Ishikawa (cell line): Measurements from ENCODE around the gene CALCOCO2.

Experiments
- CEBPB ChIP-seq: IDR thresholded peaks from 2 replicates; pipeline ENCODE4 v1.6.1; 2012
- CREB1 ChIP-seq: IDR thresholded peaks from 2 replicates; pipeline ENCODE4 v1.6.1; 2012; ENCODE audit warnings: low read depth
- EGR1 ChIP-seq: IDR thresholded peaks from 2 replicates; pipeline ENCODE4 v1.6.1; 2012
- EP300 ChIP-seq: IDR thresholded peaks from 2 replicates; pipeline ENCODE4 v1.6.1; 2012; ENCODE audit warnings: borderline replicate concordance
- FOXM1 ChIP-seq: IDR thresholded peaks from 2 replicates; pipeline ENCODE4 v1.6.1; 2012; ENCODE audit warnings: low read depth, borderline replicate concordance
- NFIC ChIP-seq: IDR thresholded peaks from 2 replicates; pipeline ENCODE4 v1.6.1; 2012
- RAD21 ChIP-seq: IDR thresholded peaks from 2 replicates; pipeline ENCODE4 v1.6.1; 2012; ENCODE audit warnings: low read depth
- TAF1 ChIP-seq: IDR thresholded peaks from 2 replicates; pipeline ENCODE4 v1.6.1; 2012; ENCODE audit warnings: low read depth, mild to moderate bottlenecking
- TCF12 ChIP-seq: IDR thresholded peaks from 2 replicates; pipeline ENCODE4 v1.6.1; 2012; ENCODE audit warnings: low read depth
- TEAD4 ChIP-seq: IDR thresholded peaks from 2 replicates; pipeline ENCODE4 v1.6.1; 2012
- YY1 ChIP-seq: IDR thresholded peaks from 2 replicates; pipeline ENCODE4 v1.6.1; 2012; ENCODE audit warnings: low read depth
- ZBTB7A ChIP-seq: IDR thresholded peaks from 2 replicates; pipeline ENCODE4 v1.6.1; 2012; ENCODE audit warnings: low read depth
- TF ChIP-seq, protein P1 (sequence below): IDR thresholded peaks from 2 replicates; pipeline ENCODE4 v1.6.1; 2012; ENCODE audit warnings: low read depth, mild to moderate bottlenecking
- TF ChIP-seq, protein P2 (sequence below): IDR thresholded peaks from 2 replicates; pipeline ENCODE4 v1.6.1; 2012
- TF ChIP-seq, protein P3 (sequence below): IDR thresholded peaks from 2 replicates; pipeline ENCODE4 v1.6.1; 2012

CALCOCO2 gene

DNA sequence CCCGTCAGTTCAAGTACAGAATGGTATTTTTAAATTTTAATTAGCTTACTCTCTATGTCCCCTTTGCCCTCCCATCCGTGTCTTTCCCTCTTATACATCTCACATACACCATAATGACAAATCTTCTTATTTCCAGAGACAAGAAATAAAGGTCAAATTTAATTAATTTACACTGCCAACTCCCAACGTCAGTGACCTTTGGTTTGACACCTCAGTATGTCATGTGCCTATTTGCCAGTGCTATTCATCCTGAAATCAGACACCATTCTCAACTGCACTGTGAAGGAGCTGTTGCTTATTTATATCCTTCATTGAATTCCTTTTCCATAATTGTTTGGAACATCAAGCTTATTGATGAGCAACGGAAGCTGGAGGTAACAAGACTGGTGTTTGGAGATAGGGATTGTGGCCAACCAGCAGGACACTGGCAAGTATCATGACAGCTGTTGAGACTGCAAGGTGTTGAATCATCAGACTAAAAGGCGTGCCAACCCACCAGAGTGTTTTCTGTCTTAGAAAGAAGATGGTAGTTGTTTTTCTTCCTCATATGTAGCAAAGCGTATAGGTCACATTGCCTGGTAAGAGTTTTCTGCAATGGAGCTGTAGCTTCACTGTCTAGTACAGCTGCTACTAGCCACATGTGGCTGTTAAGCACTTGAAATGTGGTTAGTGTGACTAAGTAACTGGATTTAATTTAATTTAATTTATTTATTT lies 12.5 kb downstream of the CALCOCO2 start:
- TF ChIP-seq NFIC (no peak), CREB1 (no peak), FOXM1 (no peak), RAD21 (no peak), TCF12 (no peak), EP300 (no peak), YY1 (no peak), CEBPB (no peak), EGR1 (no peak), ZBTB7A (no peak), TAF1 (no peak), TEAD4 (no peak)
- TF ChIP-seq, protein P1, sequence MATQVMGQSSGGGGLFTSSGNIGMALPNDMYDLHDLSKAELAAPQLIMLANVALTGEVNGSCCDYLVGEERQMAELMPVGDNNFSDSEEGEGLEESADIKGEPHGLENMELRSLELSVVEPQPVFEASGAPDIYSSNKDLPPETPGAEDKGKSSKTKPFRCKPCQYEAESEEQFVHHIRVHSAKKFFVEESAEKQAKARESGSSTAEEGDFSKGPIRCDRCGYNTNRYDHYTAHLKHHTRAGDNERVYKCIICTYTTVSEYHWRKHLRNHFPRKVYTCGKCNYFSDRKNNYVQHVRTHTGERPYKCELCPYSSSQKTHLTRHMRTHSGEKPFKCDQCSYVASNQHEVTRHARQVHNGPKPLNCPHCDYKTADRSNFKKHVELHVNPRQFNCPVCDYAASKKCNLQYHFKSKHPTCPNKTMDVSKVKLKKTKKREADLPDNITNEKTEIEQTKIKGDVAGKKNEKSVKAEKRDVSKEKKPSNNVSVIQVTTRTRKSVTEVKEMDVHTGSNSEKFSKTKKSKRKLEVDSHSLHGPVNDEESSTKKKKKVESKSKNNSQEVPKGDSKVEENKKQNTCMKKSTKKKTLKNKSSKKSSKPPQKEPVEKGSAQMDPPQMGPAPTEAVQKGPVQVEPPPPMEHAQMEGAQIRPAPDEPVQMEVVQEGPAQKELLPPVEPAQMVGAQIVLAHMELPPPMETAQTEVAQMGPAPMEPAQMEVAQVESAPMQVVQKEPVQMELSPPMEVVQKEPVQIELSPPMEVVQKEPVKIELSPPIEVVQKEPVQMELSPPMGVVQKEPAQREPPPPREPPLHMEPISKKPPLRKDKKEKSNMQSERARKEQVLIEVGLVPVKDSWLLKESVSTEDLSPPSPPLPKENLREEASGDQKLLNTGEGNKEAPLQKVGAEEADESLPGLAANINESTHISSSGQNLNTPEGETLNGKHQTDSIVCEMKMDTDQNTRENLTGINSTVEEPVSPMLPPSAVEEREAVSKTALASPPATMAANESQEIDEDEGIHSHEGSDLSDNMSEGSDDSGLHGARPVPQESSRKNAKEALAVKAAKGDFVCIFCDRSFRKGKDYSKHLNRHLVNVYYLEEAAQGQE: no peak
- TF ChIP-seq, protein P2, sequence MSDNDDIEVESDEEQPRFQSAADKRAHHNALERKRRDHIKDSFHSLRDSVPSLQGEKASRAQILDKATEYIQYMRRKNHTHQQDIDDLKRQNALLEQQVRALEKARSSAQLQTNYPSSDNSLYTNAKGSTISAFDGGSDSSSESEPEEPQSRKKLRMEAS: no peak
- TF ChIP-seq, protein P3, sequence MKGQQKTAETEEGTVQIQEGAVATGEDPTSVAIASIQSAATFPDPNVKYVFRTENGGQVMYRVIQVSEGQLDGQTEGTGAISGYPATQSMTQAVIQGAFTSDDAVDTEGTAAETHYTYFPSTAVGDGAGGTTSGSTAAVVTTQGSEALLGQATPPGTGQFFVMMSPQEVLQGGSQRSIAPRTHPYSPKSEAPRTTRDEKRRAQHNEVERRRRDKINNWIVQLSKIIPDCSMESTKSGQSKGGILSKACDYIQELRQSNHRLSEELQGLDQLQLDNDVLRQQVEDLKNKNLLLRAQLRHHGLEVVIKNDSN: no peak

DNA sequence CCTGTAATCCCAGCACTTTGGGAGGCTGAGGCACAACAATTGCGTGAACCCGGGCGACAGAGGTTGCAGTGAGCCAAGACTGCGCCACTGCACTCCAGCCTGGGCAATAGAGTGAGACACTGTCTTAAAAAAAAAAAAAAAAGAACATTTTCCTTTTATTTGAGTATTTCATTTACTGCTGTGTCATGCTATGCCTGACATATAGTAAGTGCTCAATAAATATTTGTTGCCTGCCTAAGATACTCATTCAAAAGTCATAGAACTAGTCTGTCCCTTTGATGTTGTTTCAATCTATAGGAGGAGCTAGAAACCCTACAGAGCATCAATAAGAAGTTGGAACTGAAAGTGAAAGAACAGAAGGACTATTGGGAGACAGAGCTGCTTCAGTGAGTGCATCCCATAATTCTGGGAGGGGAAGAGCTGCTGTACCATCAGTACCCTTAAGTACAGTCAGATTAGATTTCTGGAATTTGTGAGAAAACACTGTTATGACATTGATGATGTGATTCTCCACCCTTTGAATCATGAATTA lies 20.0 kb downstream of the CALCOCO2 start:
- TF ChIP-seq, protein P1: no peak
- no peak for TF ChIP-seq FOXM1
- TF ChIP-seq ZBTB7A: no peak
- no peak for TF ChIP-seq TAF1
- no peak for TF ChIP-seq CREB1
- no peak for TF ChIP-seq EP300
- no peak for TF ChIP-seq NFIC
- TF ChIP-seq, protein P2: no peak
- TF ChIP-seq, protein P3: no peak
- no peak for TF ChIP-seq RAD21
- no peak for TF ChIP-seq TEAD4
- no peak for TF ChIP-seq CEBPB
- TF ChIP-seq TCF12: no peak
- no peak for TF ChIP-seq YY1
- no peak for TF ChIP-seq EGR1

DNA sequence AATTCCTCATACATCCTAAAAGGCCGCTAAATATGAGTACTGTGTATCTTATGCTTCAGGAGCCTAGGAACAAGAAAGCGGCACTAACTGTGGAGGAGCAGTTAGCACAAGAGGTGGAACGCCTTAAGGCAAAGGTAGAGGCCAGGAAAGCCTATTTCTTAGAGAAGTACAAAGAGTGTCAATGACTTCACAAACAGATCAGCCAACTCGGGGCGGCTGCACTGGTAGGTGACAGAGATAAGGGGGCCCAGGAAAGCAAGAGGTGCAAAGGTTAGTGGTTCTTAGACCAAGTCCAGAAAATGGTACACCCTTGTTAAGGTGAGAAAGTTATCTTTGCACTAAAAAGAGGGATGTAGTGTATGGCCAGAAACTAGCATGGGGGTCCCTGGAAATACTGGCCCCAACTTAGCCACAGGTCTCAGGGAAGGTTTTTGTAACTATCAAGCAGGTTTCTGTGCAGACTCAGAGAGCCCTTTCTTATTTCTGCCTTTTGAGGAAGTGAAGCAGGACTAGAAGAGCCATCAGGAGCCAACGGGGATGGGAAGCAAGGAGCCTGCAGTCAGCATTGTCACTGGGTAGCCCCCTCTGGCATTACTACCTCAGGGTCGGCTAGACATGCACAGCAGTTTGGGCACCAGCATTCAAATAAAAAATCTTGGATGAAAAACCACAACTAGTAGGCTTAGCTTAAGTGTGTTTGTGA lies 24.1 kb downstream of the CALCOCO2 start:
- TF ChIP-seq YY1: no peak
- no peak for TF ChIP-seq RAD21
- no peak for TF ChIP-seq TAF1

DNA sequence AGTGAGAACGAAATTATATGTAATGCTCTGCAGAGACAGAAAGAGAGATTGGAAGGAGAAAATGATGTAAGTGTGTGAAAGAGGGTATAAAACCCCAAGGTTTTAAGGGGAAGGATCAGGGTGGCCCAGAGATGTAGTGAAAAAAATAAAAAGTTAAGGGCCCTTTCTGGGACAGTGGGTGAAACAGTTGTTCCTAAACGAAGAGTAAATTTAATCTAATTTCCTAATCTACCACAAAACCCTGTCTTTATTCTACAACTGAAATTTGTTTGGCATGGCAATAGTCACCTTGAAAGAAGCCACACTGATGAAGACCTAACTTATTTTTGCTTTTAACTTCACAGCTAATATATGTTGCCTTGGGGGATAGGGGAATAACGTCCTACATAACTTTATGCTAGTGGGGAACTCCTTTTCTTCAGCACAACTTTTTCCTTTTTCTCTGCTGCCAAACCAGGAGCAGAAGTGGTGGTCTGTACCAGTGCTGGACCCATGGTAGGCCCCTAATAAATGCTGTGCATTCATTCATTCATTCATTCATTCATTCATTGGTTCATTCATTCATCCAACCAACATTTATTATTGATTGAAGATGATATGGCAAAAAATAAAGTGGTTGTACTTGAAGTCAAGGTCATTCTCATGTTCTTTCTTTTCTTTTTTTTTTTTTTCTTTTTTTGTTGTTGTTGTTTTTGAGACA lies 25.4 kb downstream of the CALCOCO2 start:
- TF ChIP-seq FOXM1: no peak
- TF ChIP-seq, protein P1: no peak
- TF ChIP-seq TEAD4: no peak
- no peak for TF ChIP-seq EP300
- TF ChIP-seq EGR1: no peak
- no peak for TF ChIP-seq YY1
- TF ChIP-seq, protein P3: no peak
- TF ChIP-seq CREB1: no peak
